C4-2B (cell line): ENCODE measurements around the gene EIF2B2.

ENCODE experiments used
- CTCF ChIP-seq: fragments of 450-650 bp; conservative IDR thresholded peaks from 2 replicates; pipeline ENCODE4 v1.5.1; 2017; ENCODE audit warnings: mild to moderate bottlenecking
- ZFX ChIP-seq: fragments of 450-650 bp; IDR thresholded peaks from 2 replicates; pipeline ENCODE4 v1.6.1; 2017

- no peak for TF ChIP-seq CTCF
- no peak for TF ChIP-seq ZFX
Observed at GRCh38 chr14:74954232-74954946, 48.3 kb upstream of the EIF2B2 start.
